HG02973 (cell line): ENCODE results near the gene AGAP2.
A peak's percentile ranks its signal among the peaks of the same experiment; 100 is the strongest.
"Not testable (repeated sequence)": the region's sequence is repeated elsewhere in the genome, so short reads cannot be mapped to it uniquely, and the experiment has no call there.

Experiments
- ATAC-seq: cut with Tn5 transposase; IDR thresholded peaks from one replicate; pipeline ENCODE4 v1.9.1; 2021; ENCODE audit warnings: moderate library complexity; ENCODE audit not compliant: unreplicated experiment

The AGAP2 gene

DNA sequence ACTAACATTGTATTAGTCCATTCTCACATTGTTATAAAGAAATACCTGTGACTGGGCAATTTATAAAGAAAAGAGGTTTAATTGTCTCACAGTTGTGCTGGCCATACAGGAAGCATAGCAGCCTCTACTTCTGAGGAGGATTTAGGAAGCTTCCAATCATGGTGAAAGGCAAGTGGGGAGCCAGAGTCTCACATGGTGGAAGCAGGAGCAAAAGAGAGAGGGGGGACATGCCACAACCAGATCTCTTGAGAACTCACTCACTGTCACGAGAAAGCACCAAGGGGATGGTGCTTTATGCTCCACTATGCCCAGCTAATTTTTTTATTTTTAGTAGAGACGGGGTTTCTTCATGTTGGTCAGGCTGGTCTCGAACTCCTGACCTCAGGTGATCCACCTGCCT lies 31.3 kb downstream of the AGAP2 start:
- ATAC-seq: no peak

DNA sequence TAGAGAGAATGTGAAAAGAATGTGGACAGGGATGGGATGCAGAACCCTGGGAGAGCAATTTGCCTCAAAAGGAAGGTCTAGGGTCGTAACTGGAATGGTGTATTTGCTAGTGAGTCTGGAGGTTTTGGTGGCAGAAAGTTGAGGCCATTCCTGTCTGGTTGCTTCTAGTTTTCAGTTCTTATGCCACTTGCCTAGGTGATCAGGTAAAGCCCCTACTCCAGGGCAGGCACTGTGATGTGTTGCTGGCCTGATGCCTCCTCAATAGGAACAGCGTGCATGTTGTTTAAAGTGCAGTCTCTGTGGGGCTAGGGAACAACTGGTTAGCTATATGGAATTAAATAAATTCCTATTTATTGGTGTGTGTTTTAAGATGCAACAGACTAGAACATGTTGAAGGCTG lies 38.2 kb downstream of the AGAP2 start:
- ATAC-seq: no peak

DNA sequence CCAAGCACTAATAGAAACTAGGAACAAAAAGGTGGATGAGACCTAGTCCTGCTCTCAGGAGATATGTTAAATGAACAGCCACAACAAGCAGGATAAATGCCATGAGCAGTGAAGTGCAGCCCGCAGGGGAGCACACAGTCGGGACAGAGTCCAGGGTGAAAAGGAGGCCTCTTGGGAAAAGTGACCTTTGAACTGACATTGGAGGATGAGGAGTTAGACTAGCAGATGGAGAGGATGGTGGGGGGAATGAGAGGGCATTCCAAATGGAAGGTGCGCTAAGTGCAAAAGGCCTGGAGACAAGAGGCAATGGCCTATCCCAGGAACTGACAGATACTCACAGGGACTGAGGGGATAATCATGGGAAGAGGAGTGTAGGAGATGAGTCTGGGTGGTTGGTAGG lies 40.1 kb downstream of the AGAP2 start:
- no peak for ATAC-seq

DNA sequence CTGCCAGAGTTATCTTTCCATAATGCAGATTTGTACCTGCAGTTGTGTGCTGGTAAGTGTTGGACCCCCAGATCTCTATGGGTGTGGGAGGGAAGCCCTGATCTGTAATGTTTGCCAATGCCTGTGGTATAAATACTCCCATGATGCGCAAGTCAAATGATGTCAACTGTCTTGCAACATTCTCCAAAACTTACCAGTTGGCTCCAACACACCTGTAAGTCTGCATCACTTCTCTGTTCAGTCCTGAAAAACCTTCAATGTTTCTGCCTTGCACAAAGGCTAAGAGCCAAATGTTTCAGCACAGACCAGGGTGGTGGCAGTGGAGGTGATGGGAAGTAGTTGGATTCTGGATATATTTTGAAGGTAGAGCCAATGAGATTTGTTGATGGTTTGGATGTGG lies 41.5 kb downstream of the AGAP2 start:
- ATAC-seq: no peak

DNA sequence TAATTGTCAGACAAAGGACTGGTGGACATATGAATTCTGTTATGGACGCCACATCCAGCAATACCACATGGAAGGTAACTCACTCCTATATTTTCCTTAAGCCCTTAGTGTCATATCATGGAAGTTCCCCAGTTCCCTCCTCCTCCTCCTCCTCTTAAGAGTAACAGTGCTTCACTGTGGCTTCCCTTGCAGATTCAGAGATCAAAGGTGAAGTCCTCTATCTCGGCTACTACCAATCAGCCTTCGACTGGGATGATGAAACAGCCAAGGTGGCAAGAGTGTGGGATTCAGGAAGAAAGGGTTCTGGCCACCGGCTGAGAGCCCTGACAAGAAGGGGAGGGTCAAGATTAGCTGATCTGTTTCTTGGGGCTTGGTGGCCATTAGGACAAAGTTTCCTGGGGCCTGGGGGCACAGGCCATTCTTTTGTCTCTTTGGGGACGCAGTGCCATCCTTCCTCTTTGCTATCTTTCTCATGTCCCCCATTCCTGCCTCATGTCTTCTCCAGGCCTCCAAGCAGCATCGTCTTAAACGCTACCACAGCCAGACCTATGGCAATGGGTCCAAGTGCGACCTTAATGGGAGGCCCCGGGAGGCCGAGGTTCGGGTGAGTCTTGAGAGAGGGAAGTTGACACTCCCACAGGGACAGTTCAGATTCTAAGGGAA lies 42.6 kb downstream of the AGAP2 start:
- ATAC-seq: no peak

DNA sequence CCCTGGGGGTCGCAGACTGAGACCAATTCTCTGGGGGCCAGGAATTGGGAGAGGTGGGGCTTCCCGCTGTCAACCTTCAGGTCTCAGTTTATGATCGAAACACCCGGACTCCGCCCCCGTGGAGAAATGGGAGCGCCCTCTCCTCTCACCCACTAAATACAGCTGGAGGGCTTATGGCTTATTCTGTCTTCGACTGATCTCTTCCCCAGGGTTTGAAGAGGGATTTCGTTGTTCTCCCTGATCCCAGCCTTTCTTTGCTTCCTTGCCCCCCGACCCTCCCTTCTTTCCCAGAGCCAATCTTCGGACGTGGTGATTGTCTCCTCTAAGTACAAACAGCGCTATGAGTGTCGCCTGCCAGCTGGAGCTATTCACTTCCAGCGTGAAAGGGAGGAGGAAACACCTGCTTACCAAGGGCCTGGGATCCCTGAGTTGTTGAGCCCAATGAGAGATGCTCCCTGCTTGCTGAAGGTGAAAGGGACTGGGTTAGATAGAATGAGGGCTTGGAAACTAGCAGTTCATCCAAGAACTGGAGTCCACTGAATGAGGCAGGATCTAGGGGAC lies 44.0 kb downstream of the AGAP2 start:
- no peak for ATAC-seq

DNA sequence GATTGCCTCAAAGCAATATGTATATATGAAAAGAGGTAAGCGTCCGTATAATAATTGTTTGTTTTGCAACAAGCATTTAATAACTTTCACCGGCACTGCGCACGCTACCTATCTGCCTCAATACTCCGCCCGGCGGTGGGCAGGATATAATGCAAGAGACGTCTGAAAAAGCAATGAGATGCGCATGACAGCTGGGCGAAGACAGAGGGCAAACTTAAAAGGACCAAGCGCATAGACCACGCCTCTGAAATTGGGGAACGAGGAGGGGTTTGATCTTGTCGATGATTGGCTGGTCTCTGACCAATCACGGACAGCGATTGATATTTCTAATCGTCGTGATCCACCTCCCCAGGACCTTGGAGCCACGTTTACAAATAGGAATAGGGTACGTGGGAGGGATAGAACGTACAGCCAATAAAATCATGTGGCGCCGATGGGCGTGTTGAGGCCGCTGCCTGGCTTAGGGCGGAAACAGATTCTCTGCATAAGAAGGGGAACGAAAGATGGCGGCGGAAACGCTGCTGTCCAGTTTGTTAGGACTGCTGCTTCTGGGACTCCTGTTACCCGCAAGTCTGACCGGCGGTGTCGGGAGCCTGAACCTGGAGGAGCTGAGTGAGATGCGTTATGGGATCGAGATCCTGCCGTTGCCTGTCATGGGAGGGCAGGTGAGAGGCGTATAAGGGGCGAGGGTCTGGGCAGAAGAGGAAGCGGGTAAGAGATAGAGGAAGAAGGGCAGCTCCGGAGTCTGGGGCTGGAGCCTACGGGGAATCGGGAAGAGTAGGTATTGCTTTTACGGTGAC lies 44.7 kb downstream of the AGAP2 start, which contains the start of gene OS9:
Gene OS9, plus strand, starts transcription at position 474 of the 800 bp plus-strand sequence. Its CDS starts 30 bp downstream, at position 504.
- peak; percentile 94 for ATAC-seq

DNA sequence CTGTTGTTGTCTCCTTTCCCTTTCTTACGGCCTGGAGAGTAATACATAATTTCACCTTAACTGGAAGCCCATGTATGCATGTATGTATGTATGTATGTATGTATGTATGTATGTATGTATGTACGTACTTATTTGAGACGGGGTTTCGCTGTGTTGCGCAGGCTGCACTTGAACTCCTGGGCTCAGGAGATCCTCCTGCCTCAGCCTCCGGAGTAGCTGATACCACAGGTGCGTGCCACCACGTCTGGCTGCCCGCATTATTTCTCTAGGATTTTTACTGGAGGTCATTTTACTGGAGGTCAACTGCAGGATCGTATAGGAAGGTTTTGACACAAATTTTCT lies 45.3 kb downstream of the AGAP2 start:
- ATAC-seq: no peak

DNA sequence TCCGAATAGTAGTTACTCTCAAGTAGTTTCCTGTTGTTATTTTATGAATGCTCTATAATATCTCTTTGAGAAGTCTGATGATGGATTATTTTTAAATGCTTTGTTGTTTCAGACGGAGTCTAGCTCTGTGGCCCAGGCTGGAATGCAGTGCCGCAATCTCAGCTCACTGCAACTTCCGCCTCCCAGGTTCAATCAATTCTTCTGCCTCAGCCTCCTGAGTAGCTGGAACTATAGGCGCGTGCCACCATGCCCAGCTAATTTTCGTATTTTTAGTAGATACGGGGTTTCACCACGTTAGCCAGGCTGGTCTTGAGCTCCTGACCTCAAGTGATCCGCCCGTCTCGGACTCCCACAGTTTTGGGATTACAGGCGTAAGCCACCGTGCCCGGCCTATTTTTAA lies 46.0 kb downstream of the AGAP2 start:
- ATAC-seq: no peak

DNA sequence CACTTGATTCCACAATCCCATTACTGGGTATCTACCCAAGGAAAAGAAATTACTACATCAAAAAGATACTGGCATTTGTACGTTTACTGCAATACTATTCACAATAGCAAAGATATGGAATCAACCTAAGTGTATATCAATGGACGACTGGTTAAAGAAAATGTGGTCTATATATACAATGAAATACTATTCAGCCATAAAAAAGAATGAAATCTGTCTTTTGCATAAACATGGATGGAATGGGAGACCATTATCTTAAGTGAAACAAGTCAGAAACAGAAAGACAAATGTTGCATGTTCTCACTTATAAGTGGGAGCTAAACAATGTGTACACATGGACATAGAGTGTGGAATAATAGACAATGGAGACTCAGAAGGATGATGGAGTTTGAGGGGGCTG lies 49.6 kb downstream of the AGAP2 start:
- no peak for ATAC-seq

DNA sequence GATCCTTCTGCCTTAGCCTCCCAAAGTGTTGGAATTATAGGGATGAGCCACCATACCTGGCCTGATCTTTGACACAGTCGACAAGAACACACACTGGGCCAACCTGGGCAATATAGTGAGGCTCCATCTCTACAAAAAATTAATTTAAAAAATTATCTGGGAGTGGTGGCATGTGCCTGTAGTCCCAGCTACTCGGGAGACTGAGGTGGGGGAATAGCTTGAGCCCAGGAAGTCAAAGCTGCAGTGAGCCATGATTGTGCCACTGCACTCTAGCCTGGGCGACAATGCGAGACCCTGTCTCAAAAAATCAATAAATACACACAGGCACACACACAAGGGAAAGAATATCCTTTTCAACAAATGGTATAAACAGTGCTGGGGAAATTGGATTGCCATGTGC lies 50.7 kb downstream of the AGAP2 start:
- ATAC-seq: no peak

DNA sequence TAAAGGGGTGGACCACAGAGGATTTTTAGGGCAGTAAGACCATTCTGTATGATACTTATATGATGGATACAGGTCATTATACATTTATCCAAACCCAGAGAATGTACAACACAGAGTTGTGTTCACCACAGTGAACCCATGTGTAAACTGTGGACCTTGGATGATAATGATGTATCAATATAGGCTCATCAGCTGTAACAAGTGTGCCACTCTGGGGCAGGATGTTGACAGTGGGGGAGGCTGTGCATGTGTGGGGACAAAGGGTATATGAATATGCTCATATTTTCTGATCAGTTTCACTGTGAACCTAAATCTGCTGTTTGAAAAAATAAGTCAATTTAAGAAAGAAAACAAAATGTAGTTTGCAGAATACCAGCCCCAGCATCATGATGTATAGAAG lies 58.8 kb downstream of the AGAP2 start:
- no peak for ATAC-seq

DNA sequence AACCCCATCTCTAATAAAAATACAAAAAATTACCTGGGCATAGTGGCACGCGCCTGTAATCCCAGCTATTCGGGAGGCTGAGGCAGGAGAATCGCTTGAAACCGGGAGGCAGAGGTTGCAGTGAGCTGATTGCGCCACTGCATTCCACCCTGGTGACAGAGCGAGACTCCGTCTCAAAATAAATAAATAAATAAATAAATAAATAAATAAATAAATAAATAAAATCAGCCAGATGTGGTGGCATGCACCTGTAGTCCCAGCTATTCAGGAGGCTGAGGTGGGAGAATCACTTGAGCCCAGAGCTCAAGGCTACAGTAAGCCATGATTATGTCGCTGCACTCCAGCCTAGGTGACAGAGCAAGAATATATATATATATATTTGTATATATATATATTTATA lies 60.6 kb downstream of the AGAP2 start:
- not testable (repeated sequence) for ATAC-seq

DNA sequence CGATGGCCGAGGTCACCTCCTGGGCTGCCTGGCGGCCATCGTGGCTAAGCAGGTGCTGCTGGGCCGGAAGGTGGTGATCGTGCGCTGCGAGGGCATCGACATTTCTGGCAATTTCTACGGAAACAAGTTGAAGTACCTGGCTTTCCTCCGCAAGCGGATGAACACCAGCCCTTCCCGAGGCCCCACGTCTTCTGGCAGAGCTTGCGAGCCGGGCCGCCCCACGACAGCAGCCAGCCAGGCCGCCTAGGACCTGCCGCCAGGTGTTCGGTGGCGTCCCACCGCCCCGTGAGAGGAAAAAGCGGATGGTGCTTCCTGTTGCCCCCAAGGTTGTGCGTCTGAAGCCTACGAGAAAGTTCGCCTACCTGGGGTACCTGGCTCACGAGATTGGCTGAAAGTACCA lies 63.9 kb downstream of the AGAP2 start:
- no peak for ATAC-seq
